A673 (cell line): ENCODE data around the gene PDLIM5.

Source experiments
- EZH2 ChIP-seq: fragments of 200-600 bp; sonication (generic); IDR thresholded peaks from 2 replicates; pipeline ENCODE4 v1.6.1; 2017; ENCODE audit warnings: borderline replicate concordance, low read depth, mild to moderate bottlenecking, mixed read lengths, antibody characterized with exemption, low read length; ENCODE audit not compliant: poor library complexity, severe bottlenecking
- TF ChIP-seq, protein P1 (sequence below): fragments of 300-800, 200-600 bp; sonication (generic); conservative IDR thresholded peaks from 2 replicates; pipeline ENCODE4 v1.5.1; 2017; ENCODE audit warnings: low read depth, mild to moderate bottlenecking, antibody characterized with exemption, low read length, moderate library complexity, mixed read lengths

DNA sequence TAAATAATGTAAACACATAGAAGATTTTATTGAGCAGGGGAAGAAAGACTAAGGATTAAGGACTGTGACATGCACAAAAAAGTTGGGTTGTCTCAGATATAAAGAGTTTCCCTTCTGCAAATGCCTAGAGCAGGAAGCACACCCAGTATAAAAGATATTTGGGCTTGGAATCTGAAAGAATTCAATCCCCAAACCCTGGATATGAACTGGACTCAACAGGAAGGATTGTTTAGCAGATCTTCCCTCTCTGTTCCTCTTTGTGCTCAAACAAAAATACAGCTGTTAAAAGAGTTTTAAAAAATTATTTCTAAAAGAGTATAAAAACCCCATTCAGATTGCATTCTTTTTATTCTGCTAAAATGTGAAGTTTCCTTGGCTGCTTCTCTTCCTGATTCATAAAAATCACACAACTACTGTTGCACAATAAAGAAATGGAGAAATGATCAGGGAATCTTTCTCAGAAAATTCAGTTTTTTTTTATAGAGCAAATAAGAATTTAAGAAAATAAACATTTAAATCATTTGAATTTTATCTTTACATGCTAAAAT is 71.4 kb downstream of the PDLIM5 start:
- TF ChIP-seq, protein P1, sequence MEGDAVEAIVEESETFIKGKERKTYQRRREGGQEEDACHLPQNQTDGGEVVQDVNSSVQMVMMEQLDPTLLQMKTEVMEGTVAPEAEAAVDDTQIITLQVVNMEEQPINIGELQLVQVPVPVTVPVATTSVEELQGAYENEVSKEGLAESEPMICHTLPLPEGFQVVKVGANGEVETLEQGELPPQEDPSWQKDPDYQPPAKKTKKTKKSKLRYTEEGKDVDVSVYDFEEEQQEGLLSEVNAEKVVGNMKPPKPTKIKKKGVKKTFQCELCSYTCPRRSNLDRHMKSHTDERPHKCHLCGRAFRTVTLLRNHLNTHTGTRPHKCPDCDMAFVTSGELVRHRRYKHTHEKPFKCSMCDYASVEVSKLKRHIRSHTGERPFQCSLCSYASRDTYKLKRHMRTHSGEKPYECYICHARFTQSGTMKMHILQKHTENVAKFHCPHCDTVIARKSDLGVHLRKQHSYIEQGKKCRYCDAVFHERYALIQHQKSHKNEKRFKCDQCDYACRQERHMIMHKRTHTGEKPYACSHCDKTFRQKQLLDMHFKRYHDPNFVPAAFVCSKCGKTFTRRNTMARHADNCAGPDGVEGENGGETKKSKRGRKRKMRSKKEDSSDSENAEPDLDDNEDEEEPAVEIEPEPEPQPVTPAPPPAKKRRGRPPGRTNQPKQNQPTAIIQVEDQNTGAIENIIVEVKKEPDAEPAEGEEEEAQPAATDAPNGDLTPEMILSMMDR = no peak
- no peak for TF ChIP-seq EZH2
